ENCODE data around the gene KCTD3.

DNA sequence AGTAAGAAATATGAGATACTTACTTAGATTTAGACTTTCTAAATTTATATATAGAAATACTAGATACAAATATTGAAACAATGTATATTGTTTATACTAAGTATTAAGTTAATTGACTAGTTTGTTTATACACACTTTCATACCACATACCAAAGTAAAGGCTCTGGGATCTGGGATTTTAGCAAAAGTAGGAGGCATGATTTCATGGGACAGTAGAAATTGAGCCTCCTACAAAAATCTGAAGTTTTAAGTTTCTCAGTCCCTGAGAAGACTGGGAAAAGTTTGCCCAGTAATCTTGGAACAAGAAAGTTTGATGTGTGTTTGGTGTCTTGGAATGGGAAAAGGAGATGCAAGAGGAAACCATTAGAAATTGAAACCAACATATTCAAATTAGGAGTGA is 30.9 kb downstream of the KCTD3 start:
- TF ChIP-seq, protein P1, sequence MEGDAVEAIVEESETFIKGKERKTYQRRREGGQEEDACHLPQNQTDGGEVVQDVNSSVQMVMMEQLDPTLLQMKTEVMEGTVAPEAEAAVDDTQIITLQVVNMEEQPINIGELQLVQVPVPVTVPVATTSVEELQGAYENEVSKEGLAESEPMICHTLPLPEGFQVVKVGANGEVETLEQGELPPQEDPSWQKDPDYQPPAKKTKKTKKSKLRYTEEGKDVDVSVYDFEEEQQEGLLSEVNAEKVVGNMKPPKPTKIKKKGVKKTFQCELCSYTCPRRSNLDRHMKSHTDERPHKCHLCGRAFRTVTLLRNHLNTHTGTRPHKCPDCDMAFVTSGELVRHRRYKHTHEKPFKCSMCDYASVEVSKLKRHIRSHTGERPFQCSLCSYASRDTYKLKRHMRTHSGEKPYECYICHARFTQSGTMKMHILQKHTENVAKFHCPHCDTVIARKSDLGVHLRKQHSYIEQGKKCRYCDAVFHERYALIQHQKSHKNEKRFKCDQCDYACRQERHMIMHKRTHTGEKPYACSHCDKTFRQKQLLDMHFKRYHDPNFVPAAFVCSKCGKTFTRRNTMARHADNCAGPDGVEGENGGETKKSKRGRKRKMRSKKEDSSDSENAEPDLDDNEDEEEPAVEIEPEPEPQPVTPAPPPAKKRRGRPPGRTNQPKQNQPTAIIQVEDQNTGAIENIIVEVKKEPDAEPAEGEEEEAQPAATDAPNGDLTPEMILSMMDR (IDR thresholded peaks at IDR 0.05) = no peak
- TF ChIP-seq EZH2 (IDR thresholded peaks at IDR 0.05; ENCODE audit: borderline replicate concordance, insufficient read depth, low read depth, low read length, poor library complexity, severe bottlenecking) = no peak
